GM19463 (cell line): Measurements from ENCODE around the gene SEC22C.

Experiments
- ATAC-seq: cut with Tn5 transposase; IDR thresholded peaks from one replicate; pipeline ENCODE4 v1.9.1; 2021; ENCODE audit warnings: mild to moderate bottlenecking, moderate library complexity; ENCODE audit not compliant: unreplicated experiment

Gene SEC22C

DNA sequence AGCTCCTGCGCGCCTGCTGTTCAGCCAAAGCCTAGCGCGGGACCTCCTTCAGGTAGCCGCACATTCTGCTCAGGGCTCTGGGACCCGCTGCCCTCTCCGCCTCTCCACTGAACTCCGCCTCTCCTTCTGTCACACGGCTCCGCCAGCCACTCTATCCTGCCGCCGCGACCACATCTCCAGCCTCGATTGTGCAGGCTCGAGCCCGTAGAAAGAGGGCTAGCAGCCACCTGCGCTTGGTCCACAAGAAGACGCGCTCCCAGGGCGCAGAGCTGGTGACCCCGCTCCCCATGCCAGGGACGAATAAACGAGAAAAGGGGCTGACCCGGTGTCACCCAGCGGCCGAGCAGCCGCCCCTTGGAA lies 80.5 kb downstream of the SEC22C start:
- ATAC-seq, result no peak

DNA sequence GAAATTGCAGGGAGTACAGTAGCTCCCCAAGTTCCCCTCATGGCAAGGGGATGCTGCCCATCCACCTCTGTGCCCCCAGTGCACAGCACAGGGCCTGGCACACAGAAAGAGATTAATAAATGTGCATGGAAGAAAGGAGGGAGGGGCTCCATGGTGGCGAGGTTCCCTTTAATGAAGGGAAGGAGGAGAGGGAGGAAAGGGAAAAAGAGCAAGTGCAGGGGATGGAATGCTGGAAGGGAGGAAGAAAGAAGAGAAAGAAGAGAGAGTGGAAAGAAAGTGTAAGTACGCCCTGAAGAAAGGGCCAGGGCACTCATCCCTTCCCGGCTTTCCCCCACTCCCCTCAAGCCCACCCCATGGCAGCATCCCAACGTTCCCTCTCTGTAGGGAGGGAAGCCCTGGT lies 80.9 kb downstream of the SEC22C start:
- no peak for ATAC-seq

- no peak for ATAC-seq
Measured at GRCh38 chr3:42500091-42500490, 81.7 kb downstream of the SEC22C start.

DNA sequence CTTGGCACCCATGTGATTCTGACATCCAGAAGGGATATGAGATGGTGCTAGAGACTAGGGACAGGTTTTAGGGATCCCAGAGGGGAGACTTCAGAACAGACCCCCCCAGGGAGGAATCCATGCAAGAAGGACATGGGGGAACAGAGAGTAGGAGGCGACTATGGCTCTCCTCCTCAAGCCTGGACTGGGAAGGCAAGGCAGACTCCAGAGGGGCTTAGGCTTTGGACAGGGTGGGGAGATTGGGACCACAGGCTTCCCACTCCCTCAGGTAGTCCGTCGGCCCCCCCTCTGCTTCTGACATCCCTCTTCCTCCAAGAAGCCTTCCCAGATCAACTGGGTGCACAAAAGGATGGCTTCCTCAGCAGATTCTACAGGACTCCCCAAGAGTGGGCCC lies 82.3 kb downstream of the SEC22C start:
- ATAC-seq, result no peak

- no peak for ATAC-seq
Measured at GRCh38 chr3:42498791-42499477, 82.8 kb downstream of the SEC22C start.

DNA sequence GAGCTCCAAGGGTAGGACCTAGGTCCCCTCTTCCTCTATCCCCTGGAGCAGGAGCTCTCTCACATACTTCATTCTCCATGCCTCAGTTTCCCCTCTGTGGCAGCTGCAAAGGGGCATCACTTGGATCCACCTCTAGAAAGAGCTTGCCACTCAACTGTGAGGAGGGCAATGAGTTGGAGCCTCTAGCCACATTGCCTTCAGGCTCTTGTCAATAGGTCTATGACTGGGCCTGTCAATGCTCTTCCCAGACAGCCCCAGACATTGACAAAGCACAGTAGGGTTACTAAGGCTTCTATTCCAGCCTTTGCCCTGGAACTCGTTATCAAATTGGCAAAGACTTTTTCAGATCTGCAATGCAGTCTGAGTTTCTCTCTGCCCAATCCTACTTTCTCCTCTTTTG lies 83.7 kb downstream of the SEC22C start:
- no peak for ATAC-seq
